IMR-90 (cell line): ENCODE measurements around the gene LUZP1. TPM values are rescaled to one million over a fixed set of nuclear protein-coding genes. Genes with fewer than 3 reads are reported as not detected.

Source experiments
- ATAC-seq: fragments of 200-7000 bp; cut with Tn5 transposase; 2 replicates; pipeline ENCODE4 v1.9.1; 2020; ENCODE audit warnings: low read depth, mild to moderate bottlenecking, moderate library complexity
- BruUV-seq: library from RNA; stranded (reverse); fragments of 400-500 nt; replicated peaks from 2 replicates; lab custom pipeline; 2021; lab: Mats Ljungman, UMichigan
- CTCF ChIA-PET: fragments of 300-600 bp; formaldehyde crosslinking; extraction: SDS; loops from one replicate; lab custom pipeline; 2021; ENCODE audit warnings: antibody characterized with exemption; lab: Yijun Ruan, JAX
- POLR2A ChIA-PET: fragments of 300-600 bp; sonication (Branson Sonifier 250); formaldehyde crosslinking; loops from one replicate; lab custom pipeline; 2022; ENCODE audit warnings: antibody characterized with exemption; ENCODE audit not compliant: unreplicated experiment; lab: Charles Lee
- DNase-seq: peaks from one replicate; pipeline ENCODE4 v3.0.0; 2013
- H2AFZ ChIP-seq: replicated peaks from 2 replicates; pipeline ENCODE3; 2013; ENCODE audit warnings: low read length, mild to moderate bottlenecking; ENCODE audit not compliant: poor library complexity
- H2AK5ac ChIP-seq: 2 replicates; pipeline ENCODE4 v1.6.1; 2013; ENCODE audit warnings: low read depth, low read length, inconsistent platforms
- H2AK9ac ChIP-seq: replicated peaks from 2 replicates; pipeline ENCODE3; 2013; ENCODE audit warnings: mild to moderate bottlenecking, low read depth, low read length, moderate library complexity; ENCODE audit not compliant: poor library complexity
- H2BK120ac ChIP-seq: 2 replicates; pipeline ENCODE4 v1.6.1; 2013; ENCODE audit warnings: low read depth, low read length, inconsistent platforms
- H2BK15ac ChIP-seq: 3 replicates; pipeline ENCODE4 v1.6.1; 2013; ENCODE audit warnings: low read depth, low read length, inconsistent platforms
- H2BK20ac ChIP-seq: 2 replicates; pipeline ENCODE4 v1.6.1; 2013; ENCODE audit warnings: low read depth, mild to moderate bottlenecking, inconsistent platforms, low read length, moderate library complexity
- H2BK5ac ChIP-seq: 2 replicates; pipeline ENCODE4 v1.6.1; 2013; ENCODE audit warnings: mild to moderate bottlenecking, low read depth, low read length, inconsistent platforms; ENCODE audit not compliant: poor library complexity, severe bottlenecking
- H3K14ac ChIP-seq: replicated peaks from 2 replicates; pipeline ENCODE4 v1.6.1; 2013; ENCODE audit warnings: low read depth, low read length, inconsistent platforms
- H3K18ac ChIP-seq: 2 replicates; pipeline ENCODE4 v1.6.1; 2013; ENCODE audit warnings: low read depth, low read length, control low read depth
- H3K23ac ChIP-seq: 2 replicates; pipeline ENCODE4 v1.6.1; 2013; ENCODE audit warnings: low read depth, low read length, inconsistent platforms
- H3K27ac ChIP-seq: 2 replicates; pipeline ENCODE4 v1.5.1; 2013; ENCODE audit warnings: mild to moderate bottlenecking, control low read depth, low read length; ENCODE audit not compliant: insufficient read depth
- H3K27me3 ChIP-seq: 2 replicates; pipeline ENCODE4 v1.6.1; 2013; ENCODE audit warnings: low read length; ENCODE audit not compliant: control insufficient read depth, insufficient read depth
- H3K36me3 ChIP-seq: 2 replicates; pipeline ENCODE4 v1.6.1; 2013; ENCODE audit warnings: low read length, mixed read lengths; ENCODE audit not compliant: control insufficient read depth, insufficient read depth
- H3K4ac ChIP-seq: 2 replicates; pipeline ENCODE4 v1.6.1; 2013; ENCODE audit warnings: low read depth, low read length, inconsistent platforms
- H3K4me1 ChIP-seq: 2 replicates; pipeline ENCODE4 v1.6.1; 2013; ENCODE audit warnings: low read length, mixed read lengths; ENCODE audit not compliant: control insufficient read depth, insufficient read depth
- H3K4me2 ChIP-seq: 2 replicates; pipeline ENCODE4 v1.6.1; 2013; ENCODE audit warnings: low read depth, mild to moderate bottlenecking, control low read depth, low read length, moderate library complexity
- H3K4me3 ChIP-seq: 2 replicates; pipeline ENCODE4 v1.5.1; 2013; ENCODE audit warnings: low read depth, mild to moderate bottlenecking, control low read depth, low read length, moderate library complexity; ENCODE audit not compliant: insufficient read depth
- H3K56ac ChIP-seq: 2 replicates; pipeline ENCODE4 v1.6.1; 2013; ENCODE audit warnings: low read length, inconsistent platforms; ENCODE audit not compliant: insufficient read depth; ENCODE audit errors: extremely low read depth
- H3K79me1 ChIP-seq, 2 experiments: 2 replicates each; pipeline ENCODE4 v1.6.1; 2013; ENCODE audit warnings: low read length in 2 of 2, inconsistent platforms in 1 of 2, low read depth in 1 of 2
- H3K9ac ChIP-seq: 2 replicates; pipeline ENCODE4 v1.6.1; 2013; ENCODE audit warnings: low read depth, low read length, control low read depth
- H3K9me1 ChIP-seq: 2 replicates; pipeline ENCODE4 v1.6.1; 2013; ENCODE audit warnings: low read length, inconsistent platforms; ENCODE audit not compliant: insufficient read depth
- H3K9me3 ChIP-seq: 2 replicates; pipeline ENCODE4 v1.6.1; 2013; ENCODE audit warnings: low read length; ENCODE audit not compliant: control insufficient read depth, insufficient read depth
- H4K20me1 ChIP-seq: 2 replicates; pipeline ENCODE4 v1.6.1; 2013; ENCODE audit warnings: low read length, inconsistent platforms; ENCODE audit not compliant: insufficient read depth
- H4K5ac ChIP-seq: 2 replicates; pipeline ENCODE4 v1.6.1; 2013; ENCODE audit warnings: mild to moderate bottlenecking, low read depth, low read length, control low read depth
- H4K8ac ChIP-seq, 2 experiments: 2 replicates each; pipeline ENCODE4 v1.6.1; 2013; ENCODE audit warnings: low read depth in 2 of 2, low read length in 2 of 2, control low read depth in 1 of 2, inconsistent platforms in 1 of 2
- H4K91ac ChIP-seq: 2 replicates; pipeline ENCODE4 v1.6.1; 2013; ENCODE audit warnings: low read depth, low read length, inconsistent platforms; ENCODE audit not compliant: insufficient read depth
- BHLHE40 ChIP-seq: fragments of 150-350 bp; IDR thresholded peaks from 2 replicates; pipeline ENCODE4 v1.6.1; 2016; ENCODE audit warnings: mild to moderate bottlenecking, low read depth, low read length
- CHD1 ChIP-seq: IDR thresholded peaks from 2 replicates; pipeline ENCODE4 v1.6.1; 2012; ENCODE audit warnings: low read depth, low read length, improper control_type of control experiment
- FOS ChIP-seq: fragments of 150-350 bp; IDR thresholded peaks from 2 replicates; pipeline ENCODE4 v1.6.1; 2016; ENCODE audit warnings: low read depth, low read length
- MAZ ChIP-seq: IDR thresholded peaks from 2 replicates; pipeline ENCODE4 v1.6.1; 2012; ENCODE audit warnings: low read depth, mild to moderate bottlenecking, low read length, improper control_type of control experiment, moderate library complexity, borderline replicate concordance
- POLR2A ChIP-seq: IDR thresholded peaks from 2 replicates; pipeline ENCODE4 v1.6.1; 2012; ENCODE audit warnings: mild to moderate bottlenecking, low read depth, low read length
- RAD21 ChIP-seq: IDR thresholded peaks from 2 replicates; pipeline ENCODE4 v1.6.1; 2012; ENCODE audit warnings: low read length, improper control_type of control experiment
- RCOR1 ChIP-seq: IDR thresholded peaks from 2 replicates; pipeline ENCODE4 v1.6.1; 2012; ENCODE audit warnings: mild to moderate bottlenecking, low read length, improper control_type of control experiment; ENCODE audit not compliant: insufficient replicate concordance
- RFX5 ChIP-seq: IDR thresholded peaks from 2 replicates; pipeline ENCODE4 v1.8.0; 2012; ENCODE audit warnings: low read depth, mild to moderate bottlenecking, low read length, moderate library complexity
- WGBS, 2 experiments: methylation state at CpG; one replicate each; pipeline versions ENCODE4 v1.1.5 to v1.1.7; 2013; ENCODE audit warnings: missing lambda C conversion rate in 2 of 2; ENCODE audit not compliant: insufficient read length in 1 of 2; ENCODE audit errors: extremely low coverage in 2 of 2; 5-methylcytosine and 5-hydroxymethylcytosine counted together
- dilution Hi-C: fragments of 300-500 bp; cut with HindIII; formaldehyde crosslinking; loops from one replicate; pipeline ENCODE4 v1.14.3; 2018; ENCODE audit warnings: low sequenced_read_pairs; ENCODE audit not compliant: unreplicated experiment
- in situ Hi-C: fragments of 300-500 bp; cut with MboI; formaldehyde crosslinking; loops from 3 replicates; pipeline ENCODE4 v1.14.3; 2019; ENCODE audit warnings: low sequenced_read_pairs, inconsistent platforms, mixed read lengths
- intact Hi-C: fragments of 100-400 bp; cut with micrococcal nuclease; formaldehyde crosslinking; loops from 2 replicates; pipeline ENCODE4 v1.10.0; 2022
- polyA plus RNA-seq, 3 experiments: library from polyadenylated mRNA; depleted of rRNA; stranded (reverse); fragments of >200 nt; gene quantifications; 2 replicates each; pipeline ENCODE4 v1.2.3, GENCODE V29; 2012; ENCODE audit warnings: low replicate concordance in 1 of 3
- total RNA-seq: library from RNA; depleted of rRNA; stranded (reverse); fragments of >200 nt; gene quantifications from 2 replicates; pipeline ENCODE4 v1.2.3, GENCODE V29; 2012
- TF ChIP-seq, protein P1 (sequence below): fragments of 150-350 bp; IDR thresholded peaks from 2 replicates; pipeline ENCODE4 v1.6.1; 2016; ENCODE audit warnings: low read depth, mild to moderate bottlenecking, low read length, moderate library complexity, borderline replicate concordance

Gene LUZP1
- total and polyA plus RNA-seq, 2 of the 4 experiments (the other 2 are of a cell fraction): 13.1 to 31.7 TPM

DNA sequence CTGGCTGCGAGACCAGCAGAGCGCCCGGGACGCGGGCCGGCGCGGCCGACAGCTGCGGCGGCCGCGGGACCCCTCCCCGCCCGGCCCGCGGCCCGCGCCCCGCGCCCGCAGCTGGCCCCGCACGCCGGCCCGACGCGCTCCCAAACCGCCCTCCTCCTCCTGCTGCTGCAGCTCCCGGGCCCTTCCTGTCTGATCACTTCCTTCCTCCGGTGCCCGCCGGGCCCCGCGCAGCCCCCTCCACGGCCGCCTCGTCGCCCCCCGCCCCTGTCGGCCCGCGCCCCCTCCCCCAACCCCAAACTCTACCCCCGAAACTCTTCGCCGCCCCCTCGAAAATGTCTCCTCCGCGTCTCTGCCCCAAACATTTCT, 594 bp downstream of the LUZP1 start:
- Histone ChIP-seq H2BK15ac (no peak overlapping the region), H3K4me3 (peak overlapping the region; percentile 93), H3K23ac (peak overlapping the region; percentile 90), H2BK120ac (peak overlapping the region; percentile 42; the same call in 1 of the 2 replicates), H3K9ac (peak overlapping the region; percentile 98), H3K14ac (peak overlapping the region; percentile 79; the same call in 1 of the 2 replicates), H2BK5ac (peak overlapping the region; percentile 34), H2BK20ac (peak overlapping the region; percentile 73), H2AK5ac (0 out of 2 replicates have a peak overlapping the region, but pooled peaks have one; percentile 48), H4K91ac (peak overlapping the region; percentile 73; the same call in 1 of the 2 replicates), H4K20me1 (peaks cover 52% of the 10 kb centered on the region), H2AK9ac (peak overlapping the region; percentile 60), H3K36me3 (no peaks in the 10 kb centered on the region), H2AFZ (peak overlapping the region; percentile 81), H3K79me1 (peaks cover 2 to 41% of the 10 kb centered on the region in 2 experiments; a peak in 2 of 4 replicates), H3K4ac (peak overlapping the region; percentile 90), H3K27ac (peak overlapping the region; percentile 97), H4K8ac (peak overlapping the region in 1 of 2 experiments; percentile 54; a peak in 1 of 4 replicates), H3K4me1 (peaks cover 8% of the 10 kb centered on the region), H3K27me3 (no peaks in the 10 kb centered on the region), H3K9me3 (no peaks in the 10 kb centered on the region), H3K4me2 (peak overlapping the region; percentile 55; the same call in 1 of the 2 replicates), H3K56ac (peak overlapping the region; percentile 94), H3K18ac (peak overlapping the region; percentile 81), H3K9me1 (peaks cover 17% of the 10 kb centered on the region), H4K5ac (no peak overlapping the region)
- dilution Hi-C loops: no loop called here
- BruUV-seq: no TSS peak
- TF ChIP-seq RCOR1: no peak
- no peak for TF ChIP-seq MAZ
- no peak for TF ChIP-seq RAD21
- TF ChIP-seq FOS: no peak
- no peak for TF ChIP-seq POLR2A
- TF ChIP-seq, protein P1, sequence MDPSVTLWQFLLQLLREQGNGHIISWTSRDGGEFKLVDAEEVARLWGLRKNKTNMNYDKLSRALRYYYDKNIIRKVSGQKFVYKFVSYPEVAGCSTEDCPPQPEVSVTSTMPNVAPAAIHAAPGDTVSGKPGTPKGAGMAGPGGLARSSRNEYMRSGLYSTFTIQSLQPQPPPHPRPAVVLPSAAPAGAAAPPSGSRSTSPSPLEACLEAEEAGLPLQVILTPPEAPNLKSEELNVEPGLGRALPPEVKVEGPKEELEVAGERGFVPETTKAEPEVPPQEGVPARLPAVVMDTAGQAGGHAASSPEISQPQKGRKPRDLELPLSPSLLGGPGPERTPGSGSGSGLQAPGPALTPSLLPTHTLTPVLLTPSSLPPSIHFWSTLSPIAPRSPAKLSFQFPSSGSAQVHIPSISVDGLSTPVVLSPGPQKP: no peak
- TF ChIP-seq BHLHE40: no peak
- no peak for TF ChIP-seq CHD1
- TF ChIP-seq RFX5: no peak
- ATAC-seq (no peak; the same call in 1 of the 2 replicates), DNase-seq (no peak)
- intact Hi-C loops: no loop called here
- ChIA-PET CTCF (interaction anchor here (0.7 kb wide), 1 partner anchor 69 kb away, joined by 3 read pairs; no protein-coding TSS in a partner anchor), POLR2A (no interaction called here)
- in situ Hi-C loops: no loop called here
- 0% methylated on average over 15 of the region's 49 CpGs; no CpG with 5 or more reads in 1 of the 2 experiments for whole genome bisulfite sequencing, 2 experiments
